Spinal cord (tissue), 10 donors: ENCODE measurements around the gene GPATCH4. TPM values are rescaled to one million over a fixed set of nuclear protein-coding genes. Genes with fewer than 3 reads are reported as not detected.

Experiments used
- DNase-seq, 6 donors: peaks; one replicate each; pipeline versions ENCODE4 v3.0.0 to v3.0.0-alpha.2; 2013 to 2015; ENCODE audit warnings: low spot score in 6 of 6, low read depth in 4 of 6
- H3K27ac ChIP-seq: one replicate; pipeline ENCODE4 v1.5.1; 2013; ENCODE audit warnings: low read depth, low read length, control low read depth
- H3K27me3 ChIP-seq: one replicate; pipeline ENCODE4 v1.6.1; 2013; ENCODE audit warnings: low read length; ENCODE audit not compliant: control insufficient read depth, insufficient read depth
- H3K36me3 ChIP-seq: one replicate; pipeline ENCODE4 v1.6.1; 2013; ENCODE audit warnings: low read length; ENCODE audit not compliant: control insufficient read depth, insufficient read depth
- H3K4me1 ChIP-seq: one replicate; pipeline ENCODE4 v1.6.1; 2013; ENCODE audit warnings: low read length; ENCODE audit not compliant: control insufficient read depth, insufficient read depth
- H3K4me3 ChIP-seq: one replicate; pipeline ENCODE4 v1.5.1; 2013; ENCODE audit warnings: low read depth, low read length, control low read depth
- H3K9me3 ChIP-seq: one replicate; pipeline ENCODE4 v1.6.1; 2013; ENCODE audit warnings: low read length; ENCODE audit not compliant: control insufficient read depth, insufficient read depth
- WGBS: methylation state at CpG from one replicate; pipeline ENCODE4 v1.1.5; 2013; ENCODE audit warnings: missing lambda C conversion rate; ENCODE audit not compliant: insufficient coverage; 5-methylcytosine and 5-hydroxymethylcytosine counted together
- long read RNA-seq, 4 donors: transcript quantifications; one replicate each; lab custom pipeline, GENCODE V29; 2026
- polyA plus RNA-seq, 2 donors: library from polyadenylated mRNA; unstranded; fragments of 120-200 nt; gene quantifications; one replicate each; pipeline ENCODE4 v1.2.1, GENCODE V29; 2013; ENCODE audit not compliant: insufficient read length in 2 of 2
- total RNA-seq, 2 donors: library from RNA; depleted of rRNA in 1 of 2; stranded (reverse); fragments of 120-200 nt in 1 of 2; fragments of >200 nt in 1 of 2; gene quantifications; one replicate each; pipeline versions ENCODE4 v1.2.3 to v1.2.4, GENCODE V29; 2013 to 2014
- donor health status: healthy.

The GPATCH4 gene
- 1 to 10 TPM; 9.5 to 9.7 TPM for total RNA-seq
- 10 to 100 TPM; 41.7 to 44.5 TPM for polyA plus RNA-seq
- long read RNA-seq, donor 1, transcript GPATCH4-201 (8 exons, 1,972 nt), result major isoform, 5 of 10 reads
- long read RNA-seq, donor 1, partial matches to known transcripts, result 0 of 10 reads
- long read RNA-seq, donor 1, other reads (novel, unspliced or antisense), result 0 of 10 reads
- long read RNA-seq, donor 2, partial matches to known transcripts, result 1,088 of 1,243 reads
- long read RNA-seq, donor 2, other reads (novel, unspliced or antisense), result 154 of 1,243 reads
- long read RNA-seq, donor 3, partial matches to known transcripts, result 0 of 6 reads
- long read RNA-seq, donor 3, other reads (novel, unspliced or antisense), result 0 of 6 reads
- long read RNA-seq, donor 4, transcript GPATCH4-201 (8 exons, 1,972 nt), result major isoform, 5 of 10 reads
- long read RNA-seq, donor 4, partial matches to known transcripts, result 0 of 10 reads
- long read RNA-seq, donor 4, other reads (novel, unspliced or antisense), result 0 of 10 reads

- peak; percentile 83 to 98 (median 88) for DNase-seq
- WGBS, result 0% methylated on average over 33 of the region's 35 CpGs
- Histone ChIP-seq H3K27ac (peak within 1 kb of the TSS; percentile 91), H3K4me1 (peaks cover 22% of the 10 kb centered on the region), H3K9me3 (no peaks in the 10 kb centered on the region), H3K27me3 (no peaks in the 10 kb centered on the region), H3K36me3 (peaks cover 23% of the 10 kb centered on the region), H3K4me3 (peak within 1 kb of the TSS; percentile 94)
These were observed at the start of gene GPATCH4 for GRCh38 chr1:156601122-156601830. TSS of gene GPATCH4 (minus strand) at chr1:156601479.

DNA sequence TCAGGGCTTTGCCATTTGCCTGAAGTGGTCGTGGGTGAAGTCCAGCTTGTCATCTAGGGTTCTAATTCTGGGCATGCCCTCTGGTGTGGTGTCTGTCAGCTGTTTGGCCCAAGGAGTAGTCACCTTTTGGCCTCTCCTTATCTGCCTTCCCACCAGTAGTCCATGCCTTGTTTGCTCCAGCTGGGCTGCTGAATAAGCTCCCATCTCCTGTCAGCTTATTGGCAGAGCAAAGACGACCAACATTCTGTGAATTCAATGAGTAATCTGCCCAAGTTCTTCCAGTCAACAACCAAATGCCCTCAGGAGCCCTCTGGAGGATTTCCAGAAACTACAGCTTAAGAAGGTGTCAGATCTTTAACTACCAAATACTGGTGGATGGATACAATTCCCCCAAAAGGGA, 47.7 kb upstream of the GPATCH4 start:
- WGBS, result 42% methylated on average over 2 of the region's 2 CpGs
- no peak for DNase-seq
- Histone ChIP-seq H3K4me1 (peaks cover 75% of the 10 kb centered on the region), H3K27me3 (peaks cover 9% of the 10 kb centered on the region), H3K36me3 (peaks cover 80% of the 10 kb centered on the region), H3K9me3 (no peaks in the 10 kb centered on the region), H3K27ac (no peak overlapping the region), H3K4me3 (no peak overlapping the region)

GRCh38 chr1:156648496-156648895, 47.2 kb upstream of the GPATCH4 start:
- H3K4me3 ChIP-seq, result no peak overlapping the region
- H3K36me3 ChIP-seq, result peaks cover 76% of the 10 kb centered on the region
- no peaks in the 10 kb centered on the region for H3K9me3 ChIP-seq
- 84% methylated on average over 10 of the region's 10 CpGs for WGBS
- no peak for DNase-seq
- peaks cover 79% of the 10 kb centered on the region for H3K4me1 ChIP-seq
- peaks cover 9% of the 10 kb centered on the region for H3K27me3 ChIP-seq
- no peak overlapping the region for H3K27ac ChIP-seq

DNA sequence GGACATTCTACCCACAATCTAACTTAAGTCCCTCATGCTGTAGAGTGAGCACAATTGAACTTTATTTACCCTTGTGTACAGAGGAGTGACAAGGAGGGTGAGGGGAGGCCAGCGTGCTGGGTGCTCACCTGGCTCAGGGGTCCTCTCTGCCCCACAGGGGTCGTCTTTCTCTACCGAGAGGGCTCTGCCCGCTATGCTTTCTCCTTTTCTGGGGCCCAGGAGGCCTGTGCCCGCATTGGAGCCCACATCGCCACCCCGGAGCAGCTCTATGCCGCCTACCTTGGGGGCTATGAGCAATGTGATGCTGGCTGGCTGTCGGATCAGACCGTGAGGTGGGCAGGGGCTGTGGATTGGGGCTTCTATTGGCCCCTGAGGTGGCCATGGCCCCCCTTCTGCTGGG, 46.1 kb upstream of the GPATCH4 start:
- no peak overlapping the region for H3K27ac ChIP-seq
- H3K4me3 ChIP-seq, result no peak overlapping the region
- WGBS, result 70% methylated on average over 10 of the region's 10 CpGs

GRCh38 chr1:156646738-156647211, 45.5 kb upstream of the GPATCH4 start:
- no peak overlapping the region for H3K27ac ChIP-seq
- 18% methylated on average over 51 of the region's 51 CpGs for WGBS
- no peaks in the 10 kb centered on the region for H3K9me3 ChIP-seq
- H3K36me3 ChIP-seq, result peaks cover 66% of the 10 kb centered on the region
- H3K27me3 ChIP-seq, result peaks cover 11% of the 10 kb centered on the region
- peaks cover 71% of the 10 kb centered on the region for H3K4me1 ChIP-seq
- no peak for DNase-seq
- H3K4me3 ChIP-seq, result no peak overlapping the region

More for the DNA sequence above, 46.1 kb upstream of the GPATCH4 start:
- no peak for DNase-seq
- Histone ChIP-seq H3K36me3 (peaks cover 68% of the 10 kb centered on the region), H3K27me3 (peaks cover 11% of the 10 kb centered on the region), H3K9me3 (no peaks in the 10 kb centered on the region), H3K4me1 (peaks cover 73% of the 10 kb centered on the region)

- H3K9me3 ChIP-seq, result no peaks in the 10 kb centered on the region
- H3K36me3 ChIP-seq, result peaks cover 55% of the 10 kb centered on the region
- peaks cover 74% of the 10 kb centered on the region for H3K4me1 ChIP-seq
- H3K27me3 ChIP-seq, result peaks cover 14% of the 10 kb centered on the region
- peak overlapping the region; percentile 95 for H3K27ac ChIP-seq
- H3K4me3 ChIP-seq, result peak overlapping the region; percentile 83
- WGBS, result 83% methylated on average over 1 of the region's 1 CpG
- no peak for DNase-seq
These were observed 44.4 kb upstream of the GPATCH4 start for GRCh38 chr1:156645666-156646065.

DNA sequence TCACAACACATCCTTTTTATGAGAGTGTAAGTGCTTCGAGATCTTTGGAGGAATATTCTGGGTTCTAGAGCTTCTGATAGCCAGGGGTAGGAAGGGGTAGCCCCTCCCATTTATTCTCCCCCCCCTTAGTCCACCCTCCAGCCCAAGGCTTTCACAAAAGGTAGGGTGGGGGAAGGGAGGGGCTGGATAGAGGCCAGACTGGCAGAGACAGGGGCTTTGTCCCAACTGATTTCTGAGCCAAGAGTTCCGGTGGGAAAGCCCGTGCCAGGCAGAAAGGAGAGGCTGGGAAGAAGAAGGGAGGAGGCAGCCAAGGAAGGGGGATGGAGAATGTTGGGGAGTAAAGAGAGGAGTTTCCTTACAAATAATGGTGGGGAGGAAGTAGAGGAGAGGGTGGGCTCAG, 43.8 kb upstream of the GPATCH4 start:
- Histone ChIP-seq H3K9me3 (no peaks in the 10 kb centered on the region), H3K27ac (peak overlapping the region; percentile 95), H3K27me3 (peaks cover 14% of the 10 kb centered on the region), H3K36me3 (peaks cover 49% of the 10 kb centered on the region), H3K4me3 (peak overlapping the region; percentile 83), H3K4me1 (peaks cover 77% of the 10 kb centered on the region)
- peak in 5 of 6 donors; percentile 76 to 91 (median 79) for DNase-seq
- 29% methylated on average over 2 of the region's 3 CpGs for WGBS

- H3K36me3 ChIP-seq, result peaks cover 48% of the 10 kb centered on the region
- no peak for DNase-seq
- no CpG with 5 or more reads among the region's 1 CpG for WGBS
- peaks cover 81% of the 10 kb centered on the region for H3K4me1 ChIP-seq
- H3K4me3 ChIP-seq, result peak overlapping the region; percentile 83
- peak overlapping the region; percentile 95 for H3K27ac ChIP-seq
- no peaks in the 10 kb centered on the region for H3K9me3 ChIP-seq
- peaks cover 14% of the 10 kb centered on the region for H3K27me3 ChIP-seq
These were observed 43.4 kb upstream of the GPATCH4 start for GRCh38 chr1:156644640-156645039.

DNA sequence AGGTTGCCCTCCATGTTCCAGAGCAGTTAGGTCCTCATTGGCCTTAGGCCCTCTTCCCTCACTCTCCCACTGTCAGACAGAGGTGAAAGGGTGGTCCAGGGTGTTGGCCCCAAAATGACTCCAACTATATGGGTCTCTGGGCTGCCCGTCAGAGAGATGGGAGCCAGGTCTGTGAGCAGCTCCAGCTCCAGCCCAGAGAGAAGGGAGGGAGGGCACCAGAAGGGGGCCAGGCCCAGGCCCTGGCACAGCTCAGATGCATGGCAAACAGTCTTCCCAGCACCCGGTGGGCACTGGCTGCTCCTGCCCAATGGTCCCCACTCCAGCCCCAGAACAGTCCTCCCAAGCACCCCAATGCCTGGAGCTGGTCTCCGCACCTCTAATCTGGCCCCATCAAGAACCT, 42.9 kb upstream of the GPATCH4 start:
- 35% methylated on average over 2 of the region's 3 CpGs for WGBS
- H3K9me3 ChIP-seq, result no peaks in the 10 kb centered on the region
- H3K4me3 ChIP-seq, result peak overlapping the region; percentile 83
- DNase-seq, result no peak
- H3K36me3 ChIP-seq, result peaks cover 44% of the 10 kb centered on the region
- peak overlapping the region; percentile 95 for H3K27ac ChIP-seq
- H3K4me1 ChIP-seq, result peaks cover 86% of the 10 kb centered on the region
- H3K27me3 ChIP-seq, result peaks cover 14% of the 10 kb centered on the region
